Epithelial cell of proximal tubule (primary cell): ENCODE results near the gene CPA2. TPM values are rescaled to one million over a fixed set of nuclear protein-coding genes. Genes with fewer than 3 reads are reported as not detected.

Source experiments
- DNase-seq: peaks from one replicate; pipeline ENCODE4 v3.0.0-alpha.2; 2011; ENCODE audit warnings: low read depth
- H3K4me3 ChIP-seq: 2 replicates; pipeline ENCODE4 v1.5.1; 2011; ENCODE audit warnings: low read depth, mild to moderate bottlenecking, low read length
- total RNA-seq: library from RNA; depleted of rRNA; stranded (reverse); fragments of >200 nt; gene quantifications from 2 replicates; pipeline ENCODE4 v1.2.3, GENCODE V29; 2015
- TF ChIP-seq, protein P1 (sequence below): conservative IDR thresholded peaks from 2 replicates; pipeline ENCODE4 v1.5.1; 2012; ENCODE audit warnings: low read depth, mild to moderate bottlenecking, low read length

The CPA2 gene
- total RNA-seq, 1 donor from 2014 or later = not detected

DNA sequence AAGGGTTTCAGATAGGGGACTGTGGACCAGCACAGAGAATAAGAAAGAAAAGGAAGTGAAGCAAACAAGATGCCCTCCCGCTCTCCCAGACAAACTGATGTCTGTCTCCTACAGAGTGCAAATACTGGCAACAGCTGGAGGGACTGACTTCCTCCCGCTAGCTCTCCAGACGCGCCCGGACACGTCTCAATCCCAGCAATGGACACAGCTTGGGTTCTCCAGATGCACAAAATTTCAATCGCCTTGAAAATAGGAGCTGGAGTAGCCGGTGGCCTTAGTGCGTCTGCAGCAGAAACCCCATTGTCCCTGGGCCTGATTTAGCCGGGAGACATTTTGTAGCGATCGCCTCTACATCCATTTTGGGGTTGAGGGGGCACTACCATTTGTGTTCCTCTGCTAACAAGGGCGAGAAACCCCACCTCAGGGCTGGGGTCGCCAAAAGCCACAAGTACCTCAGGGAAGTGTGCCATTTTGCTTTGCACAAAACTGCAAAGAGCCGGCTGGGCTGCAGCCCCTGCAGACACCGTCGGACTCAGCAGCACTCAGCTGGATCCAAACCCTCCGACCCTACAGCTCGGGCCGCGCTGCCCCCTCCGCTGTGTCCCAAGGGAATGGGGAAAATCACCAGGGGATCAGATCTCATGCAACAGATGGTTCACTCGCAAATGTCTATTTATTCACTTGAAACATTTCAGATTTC is 5.9 kb downstream of the CPA2 start:
- no peak for DNase-seq
- H3K4me3 ChIP-seq = peak overlapping the region; percentile 37
- TF ChIP-seq, protein P1, sequence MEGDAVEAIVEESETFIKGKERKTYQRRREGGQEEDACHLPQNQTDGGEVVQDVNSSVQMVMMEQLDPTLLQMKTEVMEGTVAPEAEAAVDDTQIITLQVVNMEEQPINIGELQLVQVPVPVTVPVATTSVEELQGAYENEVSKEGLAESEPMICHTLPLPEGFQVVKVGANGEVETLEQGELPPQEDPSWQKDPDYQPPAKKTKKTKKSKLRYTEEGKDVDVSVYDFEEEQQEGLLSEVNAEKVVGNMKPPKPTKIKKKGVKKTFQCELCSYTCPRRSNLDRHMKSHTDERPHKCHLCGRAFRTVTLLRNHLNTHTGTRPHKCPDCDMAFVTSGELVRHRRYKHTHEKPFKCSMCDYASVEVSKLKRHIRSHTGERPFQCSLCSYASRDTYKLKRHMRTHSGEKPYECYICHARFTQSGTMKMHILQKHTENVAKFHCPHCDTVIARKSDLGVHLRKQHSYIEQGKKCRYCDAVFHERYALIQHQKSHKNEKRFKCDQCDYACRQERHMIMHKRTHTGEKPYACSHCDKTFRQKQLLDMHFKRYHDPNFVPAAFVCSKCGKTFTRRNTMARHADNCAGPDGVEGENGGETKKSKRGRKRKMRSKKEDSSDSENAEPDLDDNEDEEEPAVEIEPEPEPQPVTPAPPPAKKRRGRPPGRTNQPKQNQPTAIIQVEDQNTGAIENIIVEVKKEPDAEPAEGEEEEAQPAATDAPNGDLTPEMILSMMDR = no peak

DNA sequence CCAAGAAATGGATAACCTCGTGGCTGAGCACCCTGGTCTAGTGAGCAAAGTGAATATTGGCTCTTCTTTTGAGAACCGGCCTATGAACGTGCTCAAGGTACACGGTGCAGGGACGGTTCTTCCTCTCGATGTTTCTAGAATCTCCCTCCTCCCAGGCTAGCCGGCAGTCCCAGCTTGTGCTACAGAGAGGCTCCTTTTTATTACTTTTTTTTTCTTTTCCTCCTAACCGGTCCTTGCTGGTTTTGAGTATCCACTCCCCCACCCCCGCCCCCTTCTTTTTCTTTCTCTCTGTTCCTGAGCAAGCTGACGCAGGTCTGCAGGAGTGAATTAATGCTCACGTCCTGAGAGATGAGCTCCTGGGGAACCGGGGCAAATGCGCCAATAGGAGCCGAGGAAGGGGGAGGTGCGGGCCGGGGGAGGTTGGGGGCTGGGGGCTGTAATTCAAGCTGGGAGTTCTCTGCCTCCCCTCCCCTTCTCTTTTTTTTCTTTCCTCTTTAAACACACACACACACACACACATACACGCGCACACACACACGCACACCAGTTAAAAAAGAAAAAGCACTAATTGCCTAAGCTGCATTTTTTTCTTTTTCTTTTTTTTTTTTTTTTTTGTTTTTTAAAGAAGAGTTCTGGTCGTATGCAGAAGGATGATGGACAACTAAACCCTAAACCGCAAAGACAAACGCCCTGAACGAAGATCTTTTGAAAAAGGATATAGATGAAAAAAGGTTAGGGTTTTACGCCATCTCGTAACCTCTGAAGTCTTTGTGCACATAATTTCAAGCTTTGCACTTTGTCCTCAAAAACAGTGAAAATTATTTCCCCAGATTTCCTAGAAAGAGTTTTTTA is 6.6 kb downstream of the CPA2 start:
- H3K4me3 ChIP-seq = peak overlapping the region; percentile 37
- no peak for DNase-seq
- TF ChIP-seq, protein P1 = no peak

DNA sequence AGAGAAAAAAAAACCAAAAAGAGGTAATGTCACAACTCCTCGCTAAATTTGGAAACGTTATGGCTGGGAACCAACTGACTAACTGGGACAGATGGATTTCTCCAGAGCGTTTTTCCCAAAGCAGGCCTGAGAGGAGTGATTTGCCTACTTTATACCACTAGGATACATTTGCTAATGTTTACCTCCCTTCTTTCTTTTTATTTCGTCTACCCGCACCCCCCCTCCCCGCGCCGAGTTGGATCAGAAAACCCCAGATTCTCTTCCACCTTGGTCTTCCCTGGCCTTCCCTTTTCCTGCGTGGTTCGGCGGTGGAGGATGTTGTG is 7.2 kb downstream of the CPA2 start:
- H3K4me3 ChIP-seq = no peak overlapping the region
- DNase-seq = no peak
- TF ChIP-seq, protein P1 = no peak

DNA sequence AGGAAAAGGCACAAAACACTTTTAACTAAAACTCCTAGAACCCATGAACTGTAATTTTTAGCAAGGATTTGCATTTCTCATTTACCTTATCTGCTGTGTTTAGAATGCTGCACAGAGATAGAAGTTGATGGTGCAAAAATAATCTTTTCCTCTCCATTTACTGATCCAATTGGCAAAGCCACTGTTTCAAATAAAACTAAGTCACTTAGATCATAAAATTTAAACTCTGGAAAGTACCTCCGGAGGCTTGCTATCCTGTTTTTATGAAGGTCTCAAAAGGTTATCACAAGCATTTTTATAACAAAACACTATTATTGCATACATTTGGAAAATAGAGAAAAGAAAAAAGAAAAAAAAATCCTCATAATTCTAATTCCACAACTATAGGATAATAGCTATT is 7.6 kb downstream of the CPA2 start:
- no peak for DNase-seq
- TF ChIP-seq, protein P1 = no peak
- H3K4me3 ChIP-seq = no peak overlapping the region

DNA sequence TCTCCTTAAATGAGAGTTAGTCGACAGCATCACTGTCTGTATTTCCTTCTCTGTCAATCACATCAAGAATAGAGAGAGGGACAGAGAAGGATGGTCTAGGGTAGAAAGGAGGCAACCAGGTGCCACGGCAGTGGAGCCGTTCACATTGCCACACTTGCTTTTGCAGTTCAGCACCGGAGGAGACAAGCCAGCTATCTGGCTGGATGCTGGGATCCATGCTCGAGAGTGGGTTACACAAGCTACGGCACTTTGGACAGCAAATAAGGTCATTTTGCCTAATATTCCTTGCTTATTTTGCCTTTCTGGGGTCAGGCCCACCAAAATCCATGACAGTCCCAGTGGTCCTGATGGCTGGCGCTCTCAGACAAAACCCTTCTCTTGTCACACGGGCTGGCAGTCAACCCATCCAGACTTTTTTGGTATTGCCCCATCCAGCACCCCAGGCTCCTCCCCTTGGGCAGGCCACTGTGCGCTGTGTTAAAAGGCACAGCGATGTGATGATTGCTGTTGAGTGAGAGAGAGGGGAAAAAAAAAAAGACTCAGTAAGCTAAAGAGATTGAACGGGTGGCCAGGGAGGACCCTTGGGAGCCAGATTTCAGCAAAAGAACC is 8.4 kb downstream of the CPA2 start:
- no peak for DNase-seq
- TF ChIP-seq, protein P1 = no peak
- no peak overlapping the region for H3K4me3 ChIP-seq

DNA sequence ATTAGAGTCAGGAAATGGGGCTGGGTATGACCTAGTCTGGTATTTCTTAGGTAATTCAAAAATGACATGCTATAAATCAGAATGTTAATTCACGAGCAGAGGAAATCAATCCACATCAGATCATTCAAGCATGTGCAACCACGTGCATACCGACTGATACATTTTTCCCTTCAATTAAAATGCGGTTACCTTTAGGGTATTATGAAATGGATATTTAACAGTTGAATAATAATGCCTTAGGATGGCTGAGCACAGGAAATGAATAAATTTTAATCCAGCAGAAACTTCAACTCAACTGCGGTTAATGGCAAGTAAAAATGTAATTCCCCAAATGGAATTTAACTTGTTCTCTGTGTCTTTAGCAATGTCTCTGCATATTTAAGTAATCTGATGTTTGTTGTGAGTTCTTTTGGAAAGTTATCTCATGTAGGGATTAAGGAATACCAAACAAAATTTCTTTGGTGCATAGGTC is 9.2 kb downstream of the CPA2 start:
- TF ChIP-seq, protein P1 = no peak
- DNase-seq = no peak
- no peak overlapping the region for H3K4me3 ChIP-seq
